Measurements from ENCODE around the gene AHCY.
A peak's percentile ranks its signal among the peaks of the same experiment; 100 is the strongest.
"Not testable (repeated sequence)": the region's sequence is repeated elsewhere in the genome, so short reads cannot be mapped to it uniquely, and the experiment has no call there.

Gene AHCY

GRCh38 chr20:34302723-34303533 lies at the start of gene AHCY:
Gene AHCY, minus strand, starts transcription at chr20:34303355. Its CDS starts 85 bp downstream, at chr20:34303270.
- DNase-seq: peak; percentile 96

- DNase-seq: no peak
These were observed 46.9 kb upstream of the AHCY start for GRCh38 chr20:34350095-34350494.

DNA sequence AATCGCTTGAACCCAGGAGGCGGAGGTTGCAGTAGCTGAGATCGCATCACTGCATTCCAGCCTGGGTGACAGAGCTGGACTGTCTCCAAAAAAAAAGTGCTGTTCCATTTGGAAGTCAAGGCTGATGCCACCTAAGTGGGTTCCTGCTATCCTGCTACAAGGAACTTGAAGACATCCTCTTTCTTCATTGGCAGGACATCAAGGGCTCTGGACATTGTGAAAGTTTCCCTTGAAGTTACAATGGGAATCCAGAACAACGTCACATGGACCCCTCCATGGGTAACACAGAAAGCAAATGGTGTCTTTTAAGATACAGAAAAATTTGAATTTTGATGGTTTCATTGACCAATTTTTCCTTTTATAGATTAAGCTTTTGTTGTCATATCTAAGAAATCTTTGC lies 44.4 kb upstream of the AHCY start:
- DNase-seq: no peak

- DNase-seq: not testable (repeated sequence)
These were observed 43.3 kb upstream of the AHCY start for GRCh38 chr20:34346533-34346865.

DNA sequence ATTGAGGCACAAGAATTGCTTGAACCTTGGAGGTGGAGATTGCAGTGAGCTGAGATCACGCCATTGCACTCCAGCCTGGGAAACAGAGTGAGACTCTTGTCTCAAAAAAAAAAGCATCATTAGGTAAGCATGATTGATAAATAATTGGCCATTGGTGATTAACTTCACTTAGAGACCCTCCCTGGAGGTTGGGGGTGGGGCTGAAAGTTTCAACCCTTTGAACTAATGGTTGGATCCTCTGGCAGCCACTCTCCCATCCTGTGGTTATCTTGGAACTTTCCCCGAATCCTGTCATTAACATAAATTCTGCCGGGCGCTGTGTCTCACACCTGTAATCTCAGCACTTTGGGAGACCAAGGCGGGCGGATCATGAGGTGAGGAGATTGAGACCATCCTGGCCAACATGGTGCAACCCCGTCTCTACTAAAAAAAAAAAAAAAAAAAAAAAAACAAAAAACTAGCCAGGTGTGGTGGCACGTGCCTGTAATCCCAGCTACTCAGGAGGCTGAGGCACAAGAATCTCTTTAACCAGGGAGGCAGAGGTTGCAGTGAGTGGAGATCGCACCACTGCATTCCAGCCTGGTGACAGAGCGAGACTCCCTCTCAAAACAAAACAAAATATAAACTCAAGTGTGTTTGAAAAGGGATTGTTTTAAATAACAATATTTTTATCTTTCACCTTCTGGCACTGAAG lies 42.8 kb upstream of the AHCY start:
- DNase-seq: not testable (repeated sequence)

- no peak for DNase-seq
These were observed 42.2 kb upstream of the AHCY start for GRCh38 chr20:34345402-34345736.

GRCh38 chr20:34344238-34344637 lies 41.1 kb upstream of the AHCY start:
- DNase-seq: no peak

DNA sequence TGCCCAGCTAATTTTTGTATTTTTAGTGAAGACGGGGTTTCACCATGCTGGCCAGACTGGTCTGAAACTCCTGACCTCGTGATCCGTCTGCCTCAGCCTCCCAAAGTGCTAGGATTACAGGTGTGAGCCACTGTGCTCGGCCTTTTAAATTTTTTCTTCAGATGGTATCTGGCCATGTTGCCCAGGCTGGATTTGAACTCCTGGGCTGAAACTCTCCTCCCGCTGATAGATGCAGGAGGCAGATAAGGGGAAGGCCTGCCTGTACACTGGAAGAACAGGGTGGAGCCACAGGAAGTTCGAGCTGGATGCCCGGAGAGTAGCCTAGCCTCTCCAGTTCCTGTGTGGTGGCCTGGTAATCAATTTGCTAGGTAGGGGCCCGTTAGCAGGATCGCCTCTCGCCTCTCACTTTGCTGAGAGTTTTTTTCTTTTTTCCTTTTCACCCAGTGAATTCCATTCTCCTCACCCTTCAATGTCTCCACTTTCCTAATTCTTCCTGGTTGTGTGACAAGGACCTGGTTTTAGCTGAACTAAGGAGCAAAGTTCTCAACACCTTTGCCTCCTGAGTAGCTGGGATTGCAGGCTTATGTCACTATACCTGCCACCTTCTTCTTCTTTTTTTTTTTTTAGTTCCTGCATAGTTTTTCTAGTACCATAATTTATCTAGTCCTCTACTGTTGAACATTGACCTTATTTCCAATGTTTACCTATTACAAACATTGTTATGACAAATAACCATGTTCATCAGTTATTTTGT lies 40.5 kb upstream of the AHCY start:
- no peak for DNase-seq

GRCh38 chr20:34341199-34341598 lies 38.0 kb upstream of the AHCY start:
- not testable (repeated sequence) for DNase-seq

- DNase-seq: not testable (repeated sequence)
These were observed 37.6 kb upstream of the AHCY start for GRCh38 chr20:34340726-34341125.

GRCh38 chr20:34337982-34338726 lies 35.0 kb upstream of the AHCY start:
- no peak for DNase-seq

DNA sequence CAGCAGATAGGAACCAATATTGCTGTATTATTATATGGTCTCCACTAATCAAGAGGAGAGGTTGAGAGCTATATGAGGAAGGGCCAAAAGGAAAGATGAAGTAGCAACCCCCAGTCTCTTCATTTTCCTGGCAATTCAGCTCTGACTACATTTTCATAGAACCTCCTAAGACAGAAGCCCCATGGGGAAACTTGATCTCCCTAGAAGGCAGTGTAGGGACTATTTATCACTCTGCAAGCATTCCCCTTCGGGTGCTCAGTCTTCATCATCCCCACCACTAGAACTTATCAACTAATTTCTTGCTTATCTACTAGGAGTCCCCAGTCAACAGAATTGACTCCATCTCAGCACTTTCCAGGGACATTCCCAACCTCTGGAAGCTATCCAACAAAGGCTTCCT lies 34.4 kb upstream of the AHCY start:
- no peak for DNase-seq

DNA sequence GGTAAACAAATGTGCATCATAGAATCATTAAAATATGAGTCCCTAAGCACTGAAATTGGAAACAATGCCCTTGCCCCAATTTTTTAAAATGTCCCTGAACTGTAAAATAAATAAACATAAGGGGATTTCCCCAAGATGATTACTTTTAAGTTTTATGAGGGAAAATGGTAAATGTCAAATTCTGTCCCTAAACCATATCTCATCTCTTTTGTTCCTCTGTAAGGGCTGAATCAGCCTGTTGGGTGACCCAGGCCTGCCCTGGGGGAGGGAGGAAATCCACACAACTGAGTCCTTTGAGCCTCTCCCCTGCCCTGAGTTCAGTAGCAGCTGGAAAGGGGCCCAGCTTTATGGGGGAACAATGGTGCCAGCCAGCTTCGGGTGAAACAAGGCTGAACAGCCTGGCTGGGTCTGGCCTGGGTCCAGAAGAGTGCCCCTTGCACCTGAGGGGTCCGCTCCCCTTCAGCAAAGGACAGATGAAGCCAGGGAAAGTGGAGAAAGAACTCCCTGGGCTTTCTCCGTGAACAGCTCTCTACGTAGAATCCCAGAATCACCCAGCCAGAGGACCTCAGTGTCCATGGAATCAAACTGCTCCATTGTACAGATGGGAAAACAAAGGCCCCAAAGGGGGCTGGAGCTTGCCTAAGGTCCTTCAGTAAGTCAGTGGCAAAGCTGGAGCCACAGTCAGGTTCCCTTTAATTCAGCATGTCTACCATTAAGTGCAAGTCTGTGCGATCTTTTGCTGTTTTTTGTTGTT lies 31.7 kb upstream of the AHCY start:
- no peak for DNase-seq

DNA sequence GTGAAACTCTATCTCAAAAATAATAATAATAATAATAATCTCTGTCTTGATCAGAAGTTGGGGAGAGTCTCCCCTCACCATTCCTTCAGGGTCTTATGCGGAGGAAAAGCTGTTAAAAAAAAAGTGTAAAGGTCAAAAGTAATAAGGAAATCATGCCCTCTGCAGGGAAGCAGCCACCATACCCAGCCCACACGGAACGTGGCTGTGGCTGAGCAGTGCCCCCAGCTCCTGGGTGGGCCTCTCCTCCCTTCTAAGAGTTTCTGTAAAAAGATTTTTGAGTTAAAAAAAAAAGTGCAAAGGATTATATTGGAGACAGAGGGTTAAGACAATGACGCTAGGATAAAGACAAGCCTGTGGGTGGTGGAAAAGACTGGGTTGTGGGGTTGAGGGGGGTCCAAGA lies 30.6 kb upstream of the AHCY start:
- no peak for DNase-seq

- no peak for DNase-seq
These were observed 29.2 kb upstream of the AHCY start for GRCh38 chr20:34332262-34332920.

DNA sequence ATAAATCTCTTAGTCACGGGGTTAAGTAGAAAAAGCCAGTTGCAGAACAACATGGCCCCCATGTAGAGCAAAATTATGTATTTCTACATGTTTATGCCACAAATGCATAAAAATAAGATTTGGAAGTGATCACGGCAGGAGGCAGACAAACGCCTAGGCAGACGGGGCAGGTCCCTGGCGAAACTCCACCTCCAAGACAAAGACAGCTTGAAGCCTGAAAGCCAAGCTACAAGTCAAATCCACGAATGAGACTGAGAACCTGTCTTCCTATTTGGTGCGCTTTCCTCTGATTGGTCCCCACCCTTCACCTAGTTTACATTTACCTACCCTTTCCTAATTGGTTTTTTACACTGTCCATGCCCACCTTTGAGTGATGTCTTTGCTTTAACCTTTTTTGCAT lies 28.7 kb upstream of the AHCY start:
- DNase-seq: no peak

GRCh38 chr20:34330861-34331544 lies 27.8 kb upstream of the AHCY start:
- not testable (repeated sequence) for DNase-seq

DNA sequence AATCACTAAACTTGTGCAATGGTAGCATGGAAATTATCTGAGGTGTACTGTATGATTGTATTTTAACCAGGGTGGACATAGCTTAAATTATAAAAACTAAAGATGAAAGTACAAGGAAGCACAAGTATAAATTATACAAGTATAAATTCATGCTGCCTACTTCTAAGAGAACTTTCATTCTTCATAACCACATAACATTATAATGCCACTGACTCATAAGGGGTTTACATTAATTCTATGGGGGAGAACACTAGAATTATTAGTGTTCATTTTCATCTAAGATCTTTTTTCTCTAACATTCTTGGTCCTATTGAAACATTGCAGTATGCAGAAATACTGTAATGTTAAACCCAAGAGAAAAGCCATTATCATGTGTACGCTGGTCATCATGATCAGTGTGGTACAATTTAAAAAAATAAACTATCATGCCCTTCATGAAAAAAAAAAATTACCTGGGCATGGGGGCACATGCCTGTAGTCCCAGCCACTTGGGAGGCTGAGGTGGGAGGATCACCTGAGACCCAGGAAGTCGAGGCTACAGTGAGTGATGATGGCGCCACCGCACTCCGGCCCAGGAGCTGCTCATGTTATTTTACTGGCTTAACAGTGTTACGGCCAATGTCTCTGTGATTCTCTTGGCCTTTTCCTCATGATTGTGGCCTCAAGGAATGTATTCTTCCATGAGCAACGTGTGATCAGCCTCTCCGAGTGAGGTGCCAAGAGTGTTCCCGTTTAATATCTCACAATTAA lies 25.9 kb upstream of the AHCY start:
- DNase-seq: no peak

GRCh38 chr20:34328207-34328606 lies 25.1 kb upstream of the AHCY start:
- not testable (repeated sequence) for DNase-seq

DNA sequence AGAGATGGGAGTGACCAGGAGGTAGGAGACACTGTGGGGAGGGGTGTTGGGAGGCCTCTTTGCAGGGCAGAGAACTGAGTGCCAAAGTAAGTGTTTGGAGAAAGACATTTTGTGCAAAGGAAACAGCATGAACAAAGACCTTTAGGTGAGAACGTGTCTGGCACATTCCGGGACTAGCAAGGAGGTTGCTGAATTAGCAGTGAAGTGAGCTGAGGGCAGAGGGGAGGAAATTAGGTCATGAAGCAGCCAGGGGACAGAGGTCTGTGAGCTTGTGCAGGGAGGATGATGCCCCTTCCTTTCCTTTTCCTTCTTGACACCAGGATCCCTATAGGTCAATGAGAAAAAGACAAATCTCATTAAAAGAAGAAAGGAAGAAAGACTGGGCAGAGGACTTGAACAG lies 21.4 kb upstream of the AHCY start:
- no peak for DNase-seq

Data from NCI-H510A treated with DMSO at 0.1 percent for 48 hours (cell line).